ENCODE results near the gene STPG3.

STPG3 gene

GRCh38 chr9:137280474-137281344, 29.6 kb downstream of the STPG3 start:
- DNase-seq (ENCODE audit: low read depth), result no peak

- DNase-seq (ENCODE audit: low read depth), result no peak
Observed at GRCh38 chr9:137281345-137282116, 30.4 kb downstream of the STPG3 start.

- DNase-seq (ENCODE audit: low read depth), result no peak
Observed at GRCh38 chr9:137286975-137287383, 35.9 kb downstream of the STPG3 start.

- DNase-seq (ENCODE audit: low read depth), result no peak
Observed at GRCh38 chr9:137293094-137293481, 42.0 kb downstream of the STPG3 start.

GRCh38 chr9:137293482-137294090, 42.5 kb downstream of the STPG3 start:
- no peak for DNase-seq (ENCODE audit: low read depth)

GRCh38 chr9:137294091-137294680, 43.1 kb downstream of the STPG3 start:
- DNase-seq (ENCODE audit: low read depth), result no peak

- no peak for DNase-seq (ENCODE audit: low read depth)
Observed at GRCh38 chr9:137294681-137295237, 43.7 kb downstream of the STPG3 start.

- DNase-seq (ENCODE audit: low read depth), result peak; percentile 62
Observed at GRCh38 chr9:137295238-137295811, 44.2 kb downstream of the STPG3 start.

- DNase-seq (ENCODE audit: low read depth), result no peak
Observed at GRCh38 chr9:137295849-137296669, 45.0 kb downstream of the STPG3 start.

GRCh38 chr9:137296670-137297664, 45.9 kb downstream of the STPG3 start:
- no peak for DNase-seq (ENCODE audit: low read depth)

GRCh38 chr9:137297966-137298365, 46.9 kb downstream of the STPG3 start:
- DNase-seq (ENCODE audit: low read depth), result no peak

- no peak for DNase-seq (ENCODE audit: low read depth)
Observed at GRCh38 chr9:137298401-137299202, 47.5 kb downstream of the STPG3 start.

GRCh38 chr9:137299203-137299565, 48.1 kb downstream of the STPG3 start:
- DNase-seq (ENCODE audit: low read depth), result no peak

GRCh38 chr9:137299938-137300337, 48.9 kb downstream of the STPG3 start:
- no peak for DNase-seq (ENCODE audit: low read depth)

GRCh38 chr9:137300567-137301080, 49.5 kb downstream of the STPG3 start:
- no peak for DNase-seq (ENCODE audit: low read depth)

- DNase-seq (ENCODE audit: low read depth), result no peak
Observed at GRCh38 chr9:137301081-137301947, 50.2 kb downstream of the STPG3 start.

GRCh38 chr9:137302118-137302448, 51.0 kb downstream of the STPG3 start, which contains the start of gene NRARP:
Gene NRARP (minus strand): TSS chr9:137302271. CDS start chr9:137301928, 343 bp downstream.
- DNase-seq (ENCODE audit: low read depth), result peak; percentile 91
